GM21360 (cell line): ENCODE data around the gene FGGY.
A peak's percentile ranks its signal among the peaks of the same experiment; 100 is the strongest.

ENCODE experiments used
- ATAC-seq: cut with Tn5 transposase; IDR thresholded peaks from one replicate; pipeline ENCODE4 v1.9.1; 2021; ENCODE audit warnings: mild to moderate bottlenecking, moderate library complexity; ENCODE audit not compliant: unreplicated experiment

FGGY gene

DNA sequence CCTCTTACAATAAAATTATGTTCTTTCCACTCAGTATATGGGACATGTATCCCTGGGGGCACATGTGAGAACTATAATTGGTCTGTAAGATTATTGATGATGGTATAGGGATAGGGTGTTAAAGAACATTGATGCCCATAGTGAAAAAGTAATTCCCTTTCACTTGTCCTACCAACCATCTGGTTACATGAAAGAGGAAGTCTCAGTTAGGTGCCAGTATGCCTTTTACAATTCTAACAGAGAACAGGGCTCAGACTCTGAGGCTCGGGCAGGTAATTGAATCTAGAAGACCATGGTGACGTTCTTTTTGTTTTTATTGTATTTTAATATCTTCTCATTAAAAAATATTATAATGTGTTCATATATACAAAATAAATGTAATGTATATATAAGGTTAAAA is 113.6 kb downstream of the FGGY start:
- ATAC-seq = peak; percentile 19

DNA sequence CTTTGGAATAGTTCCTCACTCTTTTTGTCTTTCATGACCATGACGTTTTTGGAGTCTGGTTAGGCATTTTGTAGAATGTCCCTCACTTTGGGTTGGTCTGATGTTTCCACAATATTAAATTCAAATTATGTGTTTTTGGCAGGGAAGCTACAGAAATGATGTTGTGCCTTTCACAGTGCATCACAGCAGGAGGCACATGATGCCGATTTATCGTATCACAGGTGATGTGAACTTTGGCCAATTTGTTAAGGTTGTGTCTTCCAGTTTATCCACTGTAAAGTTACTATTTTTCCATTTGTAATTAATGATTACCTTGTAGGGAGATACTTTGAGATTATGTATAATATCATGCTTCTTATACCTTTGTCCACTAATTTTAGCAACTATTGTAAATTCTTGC is 114.3 kb downstream of the FGGY start:
- no peak for ATAC-seq

DNA sequence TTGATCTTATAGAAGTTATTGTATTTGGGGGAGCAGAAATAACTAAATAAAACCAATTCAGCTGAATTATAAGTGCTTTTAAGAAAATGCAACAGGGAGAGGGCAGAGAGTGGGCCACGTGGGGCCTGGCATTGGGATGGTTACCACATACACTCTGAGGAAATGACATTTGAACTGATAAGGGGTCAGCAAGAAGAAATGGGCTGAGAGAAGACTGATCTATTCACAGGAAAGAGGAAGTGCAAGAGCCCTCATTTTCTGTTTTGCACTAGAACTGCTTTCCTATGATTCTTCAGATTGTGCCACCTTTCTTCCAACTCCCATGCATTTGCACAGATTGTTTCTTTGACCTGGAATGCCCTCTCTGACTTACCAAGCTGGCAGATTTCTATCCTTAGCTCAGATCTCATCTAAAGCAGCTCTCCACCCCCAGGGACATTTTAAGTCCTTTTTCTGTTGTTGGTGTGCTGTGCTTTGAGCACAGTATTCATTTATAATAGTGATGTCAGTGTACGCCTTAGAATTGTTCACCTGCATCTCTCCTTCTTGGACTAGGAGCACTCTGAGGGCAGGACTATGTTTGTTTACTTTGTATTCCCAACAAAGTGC is 115.9 kb downstream of the FGGY start:
- ATAC-seq = no peak

DNA sequence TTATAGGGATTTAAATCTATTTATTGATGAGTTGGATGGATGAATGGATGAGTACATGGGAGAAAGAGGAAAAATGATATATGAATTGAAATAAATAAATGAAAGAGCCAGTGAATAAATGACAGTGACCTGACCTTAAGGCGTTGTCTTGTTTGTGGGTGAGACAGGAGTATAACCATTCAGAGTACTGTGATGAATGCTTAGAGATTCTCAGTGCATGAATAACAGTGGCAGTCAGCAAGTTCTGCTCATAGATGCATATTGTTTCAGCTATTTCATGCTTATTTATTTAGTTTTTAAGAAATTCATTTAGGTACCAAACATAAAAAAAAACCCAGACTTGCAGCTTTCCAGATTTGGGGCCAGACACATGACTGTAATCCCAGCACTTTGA is 116.4 kb downstream of the FGGY start:
- no peak for ATAC-seq

GRCh38 chr1:59414406-59415133 is 117.7 kb downstream of the FGGY start:
- no peak for ATAC-seq

GRCh38 chr1:59415286-59415850 is 118.5 kb downstream of the FGGY start:
- ATAC-seq = no peak

- no peak for ATAC-seq
Observed at GRCh38 chr1:59415881-59416280, 119.0 kb downstream of the FGGY start.

DNA sequence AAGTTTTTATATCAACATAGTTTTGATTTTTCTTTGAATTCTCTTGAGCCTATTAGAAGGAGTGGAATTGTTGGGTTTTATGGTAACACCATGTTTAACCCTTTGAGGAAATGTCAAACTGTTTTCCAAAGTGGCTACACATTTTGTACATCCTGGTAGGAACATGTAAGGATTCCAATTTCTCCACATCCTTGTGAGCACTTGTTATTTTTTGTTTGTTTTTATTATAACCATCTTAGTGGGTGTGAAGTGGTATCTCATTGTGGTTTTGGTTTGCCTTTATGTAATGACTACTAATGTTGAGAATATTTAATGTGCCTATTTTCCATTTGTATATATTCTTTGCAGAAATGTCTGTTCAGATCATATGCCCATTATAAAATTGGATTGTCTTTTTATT is 120.5 kb downstream of the FGGY start:
- ATAC-seq = no peak

- no peak for ATAC-seq
Observed at GRCh38 chr1:59418363-59419144, 121.7 kb downstream of the FGGY start.

GRCh38 chr1:59419361-59420140 is 122.7 kb downstream of the FGGY start:
- no peak for ATAC-seq

DNA sequence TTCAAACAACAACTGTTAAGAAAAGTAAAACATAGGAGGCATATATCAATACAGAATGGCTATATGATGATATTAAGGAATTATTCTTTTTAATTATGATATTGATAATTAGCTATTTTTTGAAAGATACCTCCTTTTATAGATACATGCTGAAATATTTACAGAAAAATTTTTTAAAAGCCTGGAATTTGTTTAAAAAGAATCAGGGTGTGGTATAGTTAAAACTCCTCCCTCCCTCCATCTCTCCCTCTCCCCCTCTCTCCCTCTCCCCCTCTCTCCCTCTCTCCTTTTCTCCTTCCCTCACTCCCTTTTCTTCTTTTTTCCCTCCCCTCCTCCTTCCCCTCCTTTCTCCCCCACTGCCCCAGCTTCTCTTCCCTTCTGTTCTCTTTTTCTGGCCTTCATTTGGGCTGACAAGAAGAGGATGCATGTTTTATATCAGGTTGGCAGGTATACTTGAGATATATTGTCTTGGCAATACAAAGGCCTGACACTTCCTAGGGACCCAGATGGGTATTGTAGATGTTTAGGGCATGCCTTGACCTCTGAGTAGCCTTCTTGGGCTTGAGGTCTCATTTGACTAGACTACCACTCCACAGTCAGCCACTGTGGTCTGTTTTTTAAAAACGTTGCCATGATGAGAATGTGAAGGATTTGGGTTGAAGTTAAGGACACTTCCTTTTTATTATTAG is 124.5 kb downstream of the FGGY start:
- ATAC-seq = no peak

DNA sequence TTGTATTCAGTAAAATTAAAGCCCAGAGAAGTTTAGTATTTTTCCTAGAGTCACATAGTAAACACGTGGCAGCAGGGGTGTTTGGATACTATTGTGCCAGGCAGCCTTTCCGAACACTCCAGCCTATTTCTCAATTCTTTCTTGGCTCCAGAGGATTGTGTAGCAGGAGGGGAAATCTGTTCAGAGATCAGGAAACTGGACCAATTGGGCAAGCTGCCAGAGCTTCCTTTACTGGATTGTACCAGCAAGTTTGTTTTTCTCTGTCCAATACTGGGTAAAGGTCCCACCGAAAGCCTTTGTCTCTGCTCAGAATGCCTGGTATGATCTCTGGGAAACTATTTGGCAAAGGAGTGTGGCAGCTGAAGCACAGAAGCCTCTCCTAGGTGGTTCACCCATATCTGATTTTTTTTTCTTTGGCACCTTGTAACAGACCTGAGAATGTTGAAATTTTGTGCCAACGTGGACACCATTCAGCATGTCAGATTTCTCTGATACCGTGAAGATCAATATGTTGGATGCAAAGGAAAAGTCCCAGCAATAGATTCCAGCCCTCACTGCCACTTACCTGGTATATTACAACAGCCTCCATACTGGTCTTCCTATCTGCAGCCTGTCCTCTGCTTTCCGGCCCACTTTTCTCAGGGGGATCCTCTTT is 126.2 kb downstream of the FGGY start:
- no peak for ATAC-seq

DNA sequence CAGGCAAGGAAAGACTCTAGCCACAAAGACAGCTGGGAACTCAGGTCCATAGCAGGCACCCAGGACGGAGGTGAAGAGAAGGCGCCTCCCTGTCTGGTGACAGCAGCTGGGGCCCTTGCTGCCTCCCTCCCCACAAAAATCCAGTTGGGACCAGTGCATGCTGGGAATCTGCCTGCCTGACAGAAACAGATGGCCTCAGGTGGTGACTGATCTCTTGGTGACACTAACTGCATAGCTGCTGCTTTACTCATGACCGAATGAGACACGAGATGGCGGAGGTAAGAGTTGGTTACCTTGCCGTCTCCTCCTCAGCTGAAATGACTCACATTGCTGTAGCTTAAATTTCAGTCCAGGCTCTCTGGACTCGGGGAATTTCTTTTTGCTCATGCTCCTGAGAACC is 130.3 kb downstream of the FGGY start:
- no peak for ATAC-seq

DNA sequence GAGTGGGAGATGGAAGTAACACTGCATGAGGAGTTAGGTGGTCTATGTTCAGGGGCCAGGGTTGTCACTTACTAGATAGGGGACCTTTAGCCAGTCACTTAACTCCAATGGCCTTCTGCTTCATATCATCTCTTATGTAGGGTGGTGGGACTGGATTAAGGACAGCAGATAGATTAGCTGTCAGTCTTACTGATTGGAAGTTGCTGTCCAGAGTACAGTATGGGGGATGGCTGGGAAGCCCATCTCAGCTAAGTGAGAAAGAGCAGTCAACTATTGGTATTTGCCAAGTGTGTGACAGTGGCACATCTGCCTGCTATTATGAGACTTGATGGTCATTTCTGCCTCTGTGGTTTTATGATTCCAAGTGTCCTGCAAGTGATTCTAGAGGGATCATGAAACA is 130.9 kb downstream of the FGGY start:
- ATAC-seq = no peak

GRCh38 chr1:59428828-59429227 is 131.9 kb downstream of the FGGY start:
- ATAC-seq = no peak

DNA sequence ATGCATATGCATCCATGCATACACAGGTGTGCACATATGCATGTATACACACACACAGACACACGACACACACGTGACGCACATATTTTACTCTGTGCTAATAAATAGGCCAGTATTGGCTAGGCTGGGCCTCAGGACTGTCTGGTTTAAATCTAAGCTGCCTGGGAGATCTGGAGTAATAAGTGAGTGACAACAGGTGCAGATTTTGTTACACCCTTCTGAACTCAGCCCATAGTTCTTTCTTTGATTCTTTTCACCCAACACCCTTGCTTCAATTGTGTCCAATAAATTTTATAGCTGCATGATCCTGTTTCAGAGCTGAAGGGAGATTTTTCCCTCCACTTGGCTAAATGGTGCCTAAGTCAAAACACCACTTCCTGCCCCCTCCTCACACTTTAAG is 132.8 kb downstream of the FGGY start:
- no peak for ATAC-seq

GRCh38 chr1:59431566-59432294 is 134.8 kb downstream of the FGGY start:
- no peak for ATAC-seq

- peak; percentile 94 for ATAC-seq
Observed at GRCh38 chr1:59432531-59433439, 135.9 kb downstream of the FGGY start.
